ENCODE measurements around the gene BHMT.

- TF ChIP-seq CTCF (IDR thresholded peaks at IDR 0.05) (no peak), POLR2AphosphoS5 (IDR thresholded peaks at IDR 0.05) (no peak), POLR2A (IDR thresholded peaks at IDR 0.05) (no peak), EP300 (IDR thresholded peaks at IDR 0.05) (no peak)
These were observed 3.5 kb upstream of the BHMT start for GRCh38 chr5:79108086-79108485.
